Transverse colon (tissue), 4 donors: Measurements from ENCODE around the gene LRRC73. TPM values are rescaled to one million over a fixed set of nuclear protein-coding genes. Genes with fewer than 3 reads are reported as not detected.
A peak's percentile ranks its signal among the peaks of the same experiment; 100 is the strongest.

Source experiments
- DNase-seq: peaks from one replicate; pipeline ENCODE4 v3.0.0-alpha.2; 2019
- H3K27ac ChIP-seq, 4 donors: fragments of 200-600 bp; sonication (generic); 2 replicates each; pipeline ENCODE4 v1.5.1; 2016 to 2018; ENCODE audit warnings: inconsistent platforms in 4 of 4
- H3K27me3 ChIP-seq: fragments of 200-600 bp; sonication (generic); 2 replicates; pipeline ENCODE4 v1.5.1; 2017; ENCODE audit warnings: inconsistent platforms
- H3K36me3 ChIP-seq, 4 donors: fragments of 200-600 bp; sonication (generic); 2 replicates each; pipeline ENCODE4 v1.5.1; 2017 to 2019; ENCODE audit warnings: inconsistent platforms in 4 of 4
- H3K4me1 ChIP-seq, 4 donors: fragments of 200-600 bp; sonication (generic); 2 replicates each; pipeline ENCODE4 v1.5.1; 2017 to 2020; ENCODE audit warnings: inconsistent platforms in 4 of 4
- H3K4me3 ChIP-seq, 4 donors: fragments of 200-600 bp; sonication (generic); 1 replicate in 1 of 4; 2 replicates in 3 of 4; pipeline versions ENCODE4 v1.5.1 to v1.6.1; 2017 to 2019; ENCODE audit warnings: inconsistent platforms in 4 of 4
- H3K9me3 ChIP-seq, 2 donors: fragments of 200-600 bp; sonication (generic); 2 replicates each; pipeline ENCODE4 v1.5.1; 2017 to 2019; ENCODE audit warnings: inconsistent platforms in 2 of 2
- EP300 ChIP-seq: sonication (generic); formaldehyde crosslinking; IDR thresholded peaks from one replicate; pipeline ENCODE4 v1.6.1; 2017; ENCODE audit warnings: antibody characterized with exemption, low read depth
- POLR2A ChIP-seq: fragments of 450-650 bp; IDR thresholded peaks from one replicate; pipeline ENCODE4 v1.6.1; 2016; ENCODE audit warnings: antibody characterized with exemption, mild to moderate bottlenecking, moderate library complexity
- POLR2AphosphoS5 ChIP-seq, 3 donors: sonication (generic); formaldehyde crosslinking; IDR thresholded peaks; one replicate each; pipeline ENCODE4 v1.6.1; 2016; ENCODE audit warnings: antibody characterized with exemption in 3 of 3
- WGBS, 2 donors: methylation state at CpG; one replicate each; pipeline ENCODE4 v1.1.5; 2018; ENCODE audit warnings: low coverage in 1 of 2; 5-methylcytosine and 5-hydroxymethylcytosine counted together
- in situ Hi-C, 4 donors: fragments of 200-750 bp; cut with MboI; loops; one replicate each; pipeline versions ENCODE4 v1.15.0 to v1.15.1; 2017; ENCODE audit warnings: low sequenced_read_pairs in 3 of 4, low pct_ligation_motif_present in 1 of 4, low pct_unique_long_range_greater_than_20kb in 1 of 4
- intact Hi-C: fragments of 100-400 bp; cut with DNase I; formaldehyde crosslinking; loops from one replicate; pipeline ENCODE4 v1.15.1; 2023; ENCODE audit warnings: low total_unique reads
- total RNA-seq, 4 donors: library from RNA; depleted of rRNA; stranded (reverse); fragments of >200 nt; gene quantifications; one replicate each; pipeline ENCODE4 v1.1.0, GENCODE V29; 2016
- TF ChIP-seq, protein P1 (sequence below), 5 experiments: fragments of 200-600 bp in 3 of 5; fragments of 450-650 bp in 2 of 5; sonication (generic) in 3 of 5; IDR thresholded peaks; 1 replicate in 2 of 5; 2 replicates in 3 of 5; pipeline ENCODE4 v1.5.1; 2016 to 2017; ENCODE audit warnings: antibody characterized with exemption in 5 of 5, inconsistent platforms in 3 of 5, mild to moderate bottlenecking in 2 of 5, moderate library complexity in 1 of 5

LRRC73 gene
- total RNA-seq, 4 donors from 2014 or later: 0.60 to 0.96 TPM; not detected in 2

DNA sequence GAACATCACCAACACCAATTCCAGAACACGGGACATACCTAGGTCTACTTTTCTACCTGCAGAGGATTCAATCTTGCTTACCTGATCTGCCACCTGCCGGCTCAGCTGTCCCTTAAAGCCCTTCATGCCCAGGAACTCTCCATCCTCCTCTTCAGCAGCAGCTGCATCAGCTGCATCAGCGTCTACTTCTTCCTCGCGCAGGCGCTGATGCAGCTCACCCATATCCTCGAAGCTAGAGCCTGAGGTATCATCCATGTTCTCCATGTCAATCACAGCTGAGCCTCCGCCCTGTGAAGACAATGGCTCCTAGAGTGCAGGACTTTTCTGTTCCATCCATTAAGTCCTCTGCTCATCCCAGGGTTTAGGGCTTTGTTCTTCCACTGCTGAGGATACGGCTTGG, 5.7 kb upstream of the LRRC73 start:
- DNase-seq: no peak
- peak overlapping the region; percentile 89 to 93 (median 92) for H3K27ac ChIP-seq
- TF ChIP-seq EP300 (no peak), POLR2AphosphoS5 (IDR thresholded peaks at IDR 0.05) (no peak), POLR2A (no peak)
- TF ChIP-seq, protein P1, sequence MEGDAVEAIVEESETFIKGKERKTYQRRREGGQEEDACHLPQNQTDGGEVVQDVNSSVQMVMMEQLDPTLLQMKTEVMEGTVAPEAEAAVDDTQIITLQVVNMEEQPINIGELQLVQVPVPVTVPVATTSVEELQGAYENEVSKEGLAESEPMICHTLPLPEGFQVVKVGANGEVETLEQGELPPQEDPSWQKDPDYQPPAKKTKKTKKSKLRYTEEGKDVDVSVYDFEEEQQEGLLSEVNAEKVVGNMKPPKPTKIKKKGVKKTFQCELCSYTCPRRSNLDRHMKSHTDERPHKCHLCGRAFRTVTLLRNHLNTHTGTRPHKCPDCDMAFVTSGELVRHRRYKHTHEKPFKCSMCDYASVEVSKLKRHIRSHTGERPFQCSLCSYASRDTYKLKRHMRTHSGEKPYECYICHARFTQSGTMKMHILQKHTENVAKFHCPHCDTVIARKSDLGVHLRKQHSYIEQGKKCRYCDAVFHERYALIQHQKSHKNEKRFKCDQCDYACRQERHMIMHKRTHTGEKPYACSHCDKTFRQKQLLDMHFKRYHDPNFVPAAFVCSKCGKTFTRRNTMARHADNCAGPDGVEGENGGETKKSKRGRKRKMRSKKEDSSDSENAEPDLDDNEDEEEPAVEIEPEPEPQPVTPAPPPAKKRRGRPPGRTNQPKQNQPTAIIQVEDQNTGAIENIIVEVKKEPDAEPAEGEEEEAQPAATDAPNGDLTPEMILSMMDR (IDR thresholded peaks at IDR 0.05): no peak
- H3K9me3 ChIP-seq: no peaks in the 10 kb centered on the region
- in situ Hi-C loops (no loop called here), intact Hi-C loops (no loop called here)
- no peaks in the 10 kb centered on the region for H3K27me3 ChIP-seq
- H3K4me3 ChIP-seq: peak overlapping the region; percentile 60 to 87 (median 78)
- WGBS, 2 donors: 65 to 73% methylated on average over 7 to 9 of the region's 9 CpGs
- H3K4me1 ChIP-seq: peaks cover 24 to 44% (median 33%) of the 10 kb centered on the region in 4 donors
- H3K36me3 ChIP-seq: peaks cover 0 to 22% (median 6%) of the 10 kb centered on the region in 4 donors

DNA sequence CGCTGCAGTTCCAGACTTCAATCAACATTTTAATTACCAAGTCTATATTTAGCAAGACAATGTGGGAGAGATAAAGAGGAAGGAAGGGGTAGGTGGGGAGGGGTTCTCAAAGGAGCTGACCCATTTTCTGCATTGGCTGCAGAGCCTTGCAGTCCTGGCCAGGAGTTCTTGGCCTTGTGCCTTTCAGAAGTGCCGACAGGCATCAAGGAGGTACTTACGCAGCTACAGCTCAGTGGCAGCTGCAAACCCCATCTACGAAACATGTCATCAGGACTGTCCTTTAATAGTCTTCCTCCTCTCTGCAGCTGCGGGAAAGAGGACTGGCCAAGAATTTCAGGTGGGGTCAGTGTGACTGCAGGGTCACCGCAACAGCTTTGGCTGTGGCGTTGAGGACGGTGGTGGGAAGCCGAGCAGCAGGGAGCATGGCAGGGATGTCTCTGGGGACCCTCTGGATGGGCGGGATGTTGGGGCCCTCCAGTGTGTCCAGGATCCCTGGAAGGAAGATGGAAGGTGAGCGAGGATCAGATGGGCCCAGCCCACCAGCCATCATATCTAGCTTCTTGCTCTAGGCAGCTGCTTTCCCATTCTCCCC, 1.8 kb upstream of the LRRC73 start:
- WGBS, 2 donors: 93% methylated on average over 11 of the region's 11 CpGs; no CpG with 5 or more reads in 1 of the 2 donors
- Histone ChIP-seq H3K36me3 (peaks cover 0 to 18% (median 3%) of the 10 kb centered on the region in 4 donors), H3K27me3 (peaks cover 16% of the 10 kb centered on the region), H3K27ac (peak overlapping the region in 2 of 4 donors; percentile 79 to 82), H3K4me3 (no peak overlapping the region), H3K4me1 (peaks cover 15 to 48% (median 40%) of the 10 kb centered on the region in 4 donors), H3K9me3 (no peaks in the 10 kb centered on the region)
- in situ Hi-C loops: no loop called here
- DNase-seq: no peak
- intact Hi-C loops: no loop called here
- TF ChIP-seq EP300 (no peak), POLR2AphosphoS5 (IDR thresholded peaks at IDR 0.05) (no peak), POLR2A (no peak)
- TF ChIP-seq, protein P1 (IDR thresholded peaks at IDR 0.05): no peak

DNA sequence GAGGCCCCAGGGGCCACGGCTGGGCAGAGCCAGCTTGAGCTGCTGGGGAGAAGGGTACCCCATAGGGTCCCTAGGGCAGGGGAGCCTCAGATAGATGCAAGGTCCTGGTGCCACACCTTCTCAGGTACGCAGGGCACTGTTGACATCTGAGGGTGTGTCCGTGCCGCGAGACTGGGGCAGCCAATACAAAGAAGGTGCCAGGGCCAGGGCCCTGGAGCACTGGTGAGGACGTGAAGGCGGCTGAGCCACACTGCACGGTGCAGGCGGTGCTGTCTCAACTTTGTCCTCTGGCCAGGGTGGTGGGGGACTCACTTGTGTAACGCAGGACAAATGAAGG, 649 bp upstream of the LRRC73 start:
- H3K36me3 ChIP-seq: peaks cover 0 to 18% (median 3%) of the 10 kb centered on the region in 4 donors
- TF ChIP-seq POLR2A: no peak
- TF ChIP-seq, protein P1 (IDR thresholded peaks at IDR 0.05): no peak
- TF ChIP-seq EP300: no peak
- TF ChIP-seq POLR2AphosphoS5 (IDR thresholded peaks at IDR 0.05): peak in 2 of 3 donors; percentile 7 to 33
- peak; percentile 72 for DNase-seq

DNA sequence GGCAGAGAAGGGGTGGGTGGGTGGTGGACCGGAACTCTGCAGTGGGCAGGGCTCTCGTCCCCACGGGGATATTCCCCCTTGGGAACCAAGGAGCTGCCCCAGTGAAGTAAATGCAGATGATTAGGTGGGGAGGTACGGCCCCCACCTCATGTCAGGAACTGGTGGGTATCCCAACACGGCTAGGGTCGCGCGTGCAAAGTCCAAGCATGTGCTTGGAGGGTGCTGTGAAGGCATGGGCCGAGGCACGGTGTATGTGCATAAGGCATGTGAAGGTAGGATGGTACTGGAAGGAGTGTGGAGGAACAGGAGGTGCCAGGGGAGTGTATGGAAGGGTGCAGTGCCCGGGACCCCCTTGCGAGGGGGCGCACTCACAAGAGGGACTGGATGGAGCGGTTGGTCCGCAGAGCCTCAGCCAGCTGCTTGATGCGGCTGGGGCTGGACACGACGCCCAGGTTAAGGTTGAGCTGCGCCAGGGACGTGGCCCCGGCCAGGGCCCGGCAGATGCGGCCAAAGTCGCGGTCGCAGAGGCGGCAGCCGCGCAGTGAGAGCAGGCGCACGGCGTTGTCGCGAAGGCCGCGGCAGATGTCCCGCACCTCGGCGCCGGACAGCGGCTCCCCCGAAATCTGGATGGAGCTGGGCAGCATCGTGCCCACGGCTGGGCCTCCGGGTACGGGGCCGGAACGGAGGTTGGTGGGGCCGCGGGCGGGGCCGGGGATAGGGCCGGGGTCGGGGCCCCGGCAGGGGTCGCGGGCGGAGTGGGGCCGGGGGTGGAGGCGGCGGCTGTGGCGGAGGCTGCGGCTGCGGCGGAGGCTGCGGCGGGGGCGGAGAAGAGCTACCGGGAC, 783 bp downstream of the LRRC73 start:
- peaks cover 0 to 18% (median 3%) of the 10 kb centered on the region in 4 donors for H3K36me3 ChIP-seq
- in situ Hi-C loops: no loop called here

More for the DNA sequence above, 649 bp upstream of the LRRC73 start:
- Histone ChIP-seq H3K27ac (peak overlapping the region; percentile 79 to 86 (median 81)), H3K27me3 (peaks cover 16% of the 10 kb centered on the region), H3K4me1 (peaks cover 13 to 46% (median 37%) of the 10 kb centered on the region in 4 donors), H3K9me3 (no peaks in the 10 kb centered on the region), H3K4me3 (peak overlapping the region in 3 of 4 donors; percentile 57 to 83 (median 74))
- WGBS, 2 donors: 62% methylated on average over 10 of the region's 10 CpGs; no CpG with 5 or more reads in 1 of the 2 donors
- intact Hi-C loops: no loop called here
- in situ Hi-C loops: no loop called here

More for the DNA sequence above, 783 bp downstream of the LRRC73 start:
- no peak for TF ChIP-seq EP300
- TF ChIP-seq, protein P1 (IDR thresholded peaks at IDR 0.05): no peak
- no peak for TF ChIP-seq POLR2AphosphoS5 (IDR thresholded peaks at IDR 0.05)
- no peak for TF ChIP-seq POLR2A
- peak overlapping the region in 3 of 4 donors; percentile 79 to 86 (median 82) for H3K27ac ChIP-seq
- WGBS, 2 donors: 8% methylated on average over 61 of the region's 69 CpGs; no CpG with 5 or more reads in 1 of the 2 donors
- H3K4me1 ChIP-seq: peaks cover 5 to 31% (median 28%) of the 10 kb centered on the region in 4 donors
- no peaks in the 10 kb centered on the region for H3K9me3 ChIP-seq
- intact Hi-C loops: loop anchor here (5.0 to 10.0 kb wide), 3 partner anchors 57 to 247 kb away; partner anchors contain the start of gene ZNF318
- no peak for DNase-seq
- H3K27me3 ChIP-seq: peaks cover 16% of the 10 kb centered on the region
- peak overlapping the region; percentile 47 to 83 (median 66) for H3K4me3 ChIP-seq
